Psoas muscle (tissue), 8 donors: Measurements from ENCODE around the gene CRAT. TPM values are rescaled to one million over a fixed set of nuclear protein-coding genes. Genes with fewer than 3 reads are reported as not detected.
A peak's percentile ranks its signal among the peaks of the same experiment; 100 is the strongest.

ENCODE experiments used
- ATAC-seq, 4 donors: fragments of 200-7000 bp; cut with Tn5 transposase; one replicate each; pipeline ENCODE4 v1.9.1; 2020; ENCODE audit warnings: moderate library complexity in 3 of 4, mild to moderate bottlenecking in 2 of 4
- DNase-seq, 2 donors: peaks; one replicate each; pipeline ENCODE4 v3.0.0-alpha.2; 2020
- H3K27ac ChIP-seq: fragments of 200-600 bp; one replicate; pipeline ENCODE4 v1.8.0; 2022
- H3K27me3 ChIP-seq, 3 donors: fragments of 200-600 bp in 1 of 3; one replicate each; pipeline versions ENCODE4 v1.6.1 to v1.8.0; 2013 to 2022; ENCODE audit warnings: low read length in 2 of 3, mild to moderate bottlenecking in 2 of 3, moderate library complexity in 1 of 3; ENCODE audit not compliant: insufficient read depth in 3 of 3
- H3K36me3 ChIP-seq, 2 donors: fragments of 200-600 bp in 1 of 2; one replicate each; pipeline versions ENCODE4 v1.6.1 to v1.8.0; 2013 to 2022; ENCODE audit warnings: low read depth in 1 of 2, mild to moderate bottlenecking in 1 of 2, moderate library complexity in 1 of 2; ENCODE audit not compliant: insufficient read depth in 1 of 2
- H3K4me1 ChIP-seq: fragments of 200-600 bp; one replicate; pipeline ENCODE4 v1.8.0; 2022
- H3K4me3 ChIP-seq: fragments of 200-600 bp; one replicate; pipeline ENCODE4 v1.8.0; 2022; ENCODE audit warnings: mild to moderate bottlenecking
- H3K9me3 ChIP-seq: fragments of 200-600 bp; one replicate; pipeline ENCODE4 v1.8.0; 2022
- WGBS, 3 donors: extraction: QIAGEN DNeasy Blood & Tissue Kit; methylation state at CpG; one replicate each; pipeline versions ENCODE4 v1.1.6 to v1.1.7; 2013; 5-methylcytosine and 5-hydroxymethylcytosine counted together
- intact Hi-C, 2 donors: fragments of 100-400 bp; cut with DNase I; formaldehyde crosslinking; loops; one replicate each; pipeline versions ENCODE4 v1.11.0 to v1.14.2; 2022
- polyA plus RNA-seq, 3 donors: library from polyadenylated mRNA; stranded (reverse); fragments of 200-250 nt; gene quantifications; one replicate each; pipeline ENCODE4 v1.2.3, GENCODE V29; 2013
- total RNA-seq, 4 donors: library from RNA; stranded (reverse); fragmentation: NEBNext Ultra II Directional in 2 of 4; extraction: Animal tissue kit (Norgen Biotek cat#: 25700) in 2 of 4; gene quantifications; one replicate each; pipeline versions ENCODE4 v1.2.1 to v1.2.4, GENCODE V29; 2021 to 2023
- TF ChIP-seq, protein P1 (sequence below): fragments of 200-600 bp; IDR thresholded peaks from one replicate; pipeline ENCODE4 v1.8.0; 2022; ENCODE audit warnings: antibody characterized with exemption
- donor health status: healthy with polysubstance abuse.
- donor health status: DM: no; HTN: no; CAD: no; lungs with moderate emphysema.
- donor health status: Bipolar disorder and iron deficiency.
- donor health status: healthy.
- donor health status: DM: yes; HTN: yes; CAD: no.
- donor health status: DM: no; HTN: no; CAD: no.
- donor health status: DM: no; HTN: no; CAD: no.
- donor health status: DM: yes; HTN: yes; CAD: no.

CRAT gene
- total and polyA plus RNA-seq, 7 donors, result 88.7 to 229 (median 123) TPM

DNA sequence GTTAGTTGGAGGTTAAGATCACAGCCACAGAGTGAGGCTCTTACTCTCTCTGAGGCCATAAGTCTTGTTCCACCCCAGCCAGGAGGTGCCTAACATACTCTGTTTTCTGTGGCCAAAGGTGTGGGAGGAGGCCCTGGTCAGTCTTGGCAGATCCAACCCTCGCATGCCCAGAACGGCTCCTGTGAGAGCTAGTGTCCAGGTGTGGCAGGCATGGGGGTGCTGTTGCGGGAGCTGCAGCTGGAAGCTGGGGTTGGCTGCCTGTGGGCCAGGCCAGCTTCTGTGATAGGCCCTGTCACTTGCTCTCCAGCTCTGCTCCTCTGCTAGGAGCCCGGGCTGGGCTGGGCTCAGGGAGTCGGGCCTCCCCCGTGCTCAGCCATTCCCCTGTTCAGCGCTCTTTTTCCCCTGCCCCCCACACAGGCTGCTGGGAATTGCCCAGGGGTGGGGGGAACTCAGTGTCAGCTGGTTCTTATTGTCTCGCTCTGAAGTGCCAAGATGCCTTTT is 35.9 kb upstream of the CRAT start:
- peaks cover 59% of the 10 kb centered on the region for H3K4me1 ChIP-seq
- peak overlapping the region; percentile 98 for H3K27ac ChIP-seq
- DNase-seq (no peak), ATAC-seq (no peak)
- WGBS, 3 donors, result 33 to 50% (median 35%) methylated on average over 7 to 8 of the region's 8 CpGs
- H3K36me3 ChIP-seq, result peaks cover 0 to 53% of the 10 kb centered on the region in 2 donors
- no peak overlapping the region for H3K4me3 ChIP-seq
- TF ChIP-seq, protein P1, sequence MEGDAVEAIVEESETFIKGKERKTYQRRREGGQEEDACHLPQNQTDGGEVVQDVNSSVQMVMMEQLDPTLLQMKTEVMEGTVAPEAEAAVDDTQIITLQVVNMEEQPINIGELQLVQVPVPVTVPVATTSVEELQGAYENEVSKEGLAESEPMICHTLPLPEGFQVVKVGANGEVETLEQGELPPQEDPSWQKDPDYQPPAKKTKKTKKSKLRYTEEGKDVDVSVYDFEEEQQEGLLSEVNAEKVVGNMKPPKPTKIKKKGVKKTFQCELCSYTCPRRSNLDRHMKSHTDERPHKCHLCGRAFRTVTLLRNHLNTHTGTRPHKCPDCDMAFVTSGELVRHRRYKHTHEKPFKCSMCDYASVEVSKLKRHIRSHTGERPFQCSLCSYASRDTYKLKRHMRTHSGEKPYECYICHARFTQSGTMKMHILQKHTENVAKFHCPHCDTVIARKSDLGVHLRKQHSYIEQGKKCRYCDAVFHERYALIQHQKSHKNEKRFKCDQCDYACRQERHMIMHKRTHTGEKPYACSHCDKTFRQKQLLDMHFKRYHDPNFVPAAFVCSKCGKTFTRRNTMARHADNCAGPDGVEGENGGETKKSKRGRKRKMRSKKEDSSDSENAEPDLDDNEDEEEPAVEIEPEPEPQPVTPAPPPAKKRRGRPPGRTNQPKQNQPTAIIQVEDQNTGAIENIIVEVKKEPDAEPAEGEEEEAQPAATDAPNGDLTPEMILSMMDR, result no peak
- H3K9me3 ChIP-seq, result no peaks in the 10 kb centered on the region
- intact Hi-C loops, result loop anchor here in 1 of 2 donors (10.0 kb wide), 1 partner anchor 638 kb away; no protein-coding TSS in a partner anchor
- H3K27me3 ChIP-seq, result no peaks in the 10 kb centered on the region

DNA sequence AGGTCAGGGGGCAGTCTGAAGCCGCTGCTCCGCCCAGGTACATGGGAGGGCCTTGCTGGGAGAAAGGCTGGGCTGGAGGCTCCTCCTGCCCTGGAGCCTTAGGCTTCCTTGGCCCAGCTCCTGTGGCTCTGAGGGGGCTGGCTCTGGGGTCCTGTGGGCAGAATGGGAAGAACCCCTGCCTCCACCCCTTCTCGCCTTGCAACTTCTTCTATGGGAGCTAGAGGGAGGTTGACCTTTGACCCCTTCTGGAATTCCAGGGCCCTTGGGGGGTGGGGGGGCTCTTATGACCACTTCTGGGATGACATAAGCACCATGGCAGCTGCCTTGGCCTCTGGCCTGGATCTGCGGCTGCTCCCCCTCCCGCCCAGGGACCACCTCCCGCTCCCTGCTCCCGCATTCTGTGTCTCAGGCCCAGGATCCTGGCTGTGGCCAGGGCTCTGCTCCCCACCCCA is 35.3 kb upstream of the CRAT start:
- intact Hi-C loops, result loop anchor here in 1 of 2 donors (10.0 kb wide), 1 partner anchor 639 kb away; no protein-coding TSS in a partner anchor
- no peaks in the 10 kb centered on the region for H3K27me3 ChIP-seq
- peaks cover 0 to 47% of the 10 kb centered on the region in 2 donors for H3K36me3 ChIP-seq
- ATAC-seq (no peak), DNase-seq (peak; percentile 53 to 80)
- H3K9me3 ChIP-seq, result no peaks in the 10 kb centered on the region
- peak overlapping the region; percentile 98 for H3K27ac ChIP-seq
- 40 to 46% (median 43%) methylated on average over 6 to 7 of the region's 7 CpGs for whole genome bisulfite sequencing, 3 donors
- TF ChIP-seq, protein P1, result no peak
- peak overlapping the region; percentile 25 for H3K4me3 ChIP-seq
- peaks cover 65% of the 10 kb centered on the region for H3K4me1 ChIP-seq

DNA sequence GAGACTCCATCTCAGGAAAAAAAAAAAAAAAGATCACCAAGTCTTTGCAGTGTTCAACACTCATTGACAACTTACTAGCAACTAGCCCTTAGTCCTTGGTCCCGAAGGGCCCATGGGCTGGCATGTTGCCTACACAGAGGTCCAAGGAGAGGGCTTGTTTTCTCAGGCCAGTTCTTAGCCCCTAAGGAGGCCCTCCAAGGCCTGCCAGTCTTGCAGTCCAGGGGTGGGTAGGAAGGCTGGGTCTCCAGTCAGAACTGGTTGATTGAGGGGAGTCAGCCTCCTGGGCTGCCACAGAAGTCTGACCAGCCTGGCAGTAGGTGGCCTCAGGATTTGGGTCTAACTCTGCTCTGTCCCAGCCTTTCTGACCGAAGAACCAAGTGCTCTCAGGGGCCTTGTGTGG is 34.7 kb upstream of the CRAT start:
- DNase-seq, result no peak
- Histone ChIP-seq H3K4me1 (peaks cover 66% of the 10 kb centered on the region), H3K27me3 (no peaks in the 10 kb centered on the region), H3K9me3 (no peaks in the 10 kb centered on the region), H3K4me3 (peak overlapping the region; percentile 25), H3K36me3 (peaks cover 0 to 43% of the 10 kb centered on the region in 2 donors), H3K27ac (peak overlapping the region; percentile 98)
- ATAC-seq, result no peak
- TF ChIP-seq, protein P1, result no peak
- 21 to 54% (median 36%) methylated on average over 2 of the region's 2 CpGs for WGBS, 3 donors
- intact Hi-C loops, result loop anchor here in 1 of 2 donors (10.0 kb wide), 1 partner anchor 639 kb away; no protein-coding TSS in a partner anchor

DNA sequence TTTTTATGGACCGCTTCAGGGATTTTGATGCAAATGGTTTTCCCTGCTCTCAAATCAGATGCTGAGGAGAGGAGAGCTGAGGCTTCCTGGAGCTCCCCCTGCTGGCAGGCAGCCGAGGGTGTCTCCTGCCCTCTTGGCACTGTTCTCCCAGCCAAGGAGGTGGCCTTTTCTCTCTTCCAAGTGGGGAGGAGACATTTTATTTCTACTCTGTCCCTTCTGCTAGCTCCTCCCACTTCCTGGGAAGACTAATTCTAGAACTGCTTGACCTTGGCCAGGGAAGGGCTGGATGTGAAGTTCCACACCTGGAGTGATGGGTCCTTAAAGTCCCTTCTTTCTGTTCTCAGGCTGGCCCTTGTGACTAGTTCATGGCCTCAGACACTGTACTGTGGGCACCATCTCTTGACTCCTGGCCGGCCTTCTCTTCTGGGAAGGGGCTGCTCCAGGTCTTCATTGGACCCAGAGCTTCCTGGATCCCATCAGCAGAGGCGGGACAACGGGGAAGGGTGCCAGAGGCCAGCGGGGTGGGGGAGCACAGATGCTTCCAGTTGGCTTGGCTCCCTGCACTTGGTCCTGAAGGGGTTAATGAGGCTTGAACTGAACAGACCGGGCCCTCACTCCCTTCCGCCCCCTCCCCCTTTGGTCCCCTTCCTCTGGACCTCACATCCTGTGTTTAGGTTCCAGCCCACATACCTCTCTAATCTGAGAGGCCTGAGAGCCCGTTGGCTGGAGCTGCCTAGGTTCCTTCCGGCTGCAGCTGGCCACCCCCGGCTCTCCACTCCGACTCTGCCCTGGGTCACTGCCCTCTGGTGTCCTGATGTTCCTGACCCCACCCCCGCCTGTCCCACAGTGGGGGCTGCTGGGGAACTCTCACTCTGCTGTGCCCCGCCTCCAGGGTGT is 32.7 kb upstream of the CRAT start:
- 16 to 19% (median 16%) methylated on average over 12 to 14 of the region's 14 CpGs for WGBS, 3 donors
- TF ChIP-seq, protein P1, result peak; percentile 72
- peak; percentile 92 to 95 for DNase-seq
- Histone ChIP-seq H3K4me1 (peaks cover 78% of the 10 kb centered on the region), H3K27me3 (no peaks in the 10 kb centered on the region), H3K4me3 (peak overlapping the region; percentile 67), H3K27ac (peak overlapping the region; percentile 98), H3K9me3 (no peaks in the 10 kb centered on the region), H3K36me3 (peaks cover 0 to 35% of the 10 kb centered on the region in 2 donors)
- peak; percentile 43 to 64 (median 52) for ATAC-seq
- intact Hi-C loops, result loop anchor here in 1 of 2 donors (10.0 kb wide), 1 partner anchor 642 kb away; no protein-coding TSS in a partner anchor
